BJ (cell line): Measurements from ENCODE around the gene TRMT6. TPM values are rescaled to one million over a fixed set of nuclear protein-coding genes. Genes with fewer than 3 reads are reported as not detected.

Experiments used
- CTCF ChIA-PET: fragments of 350-600 bp; formaldehyde crosslinking; extraction: SDS; loops from one replicate; lab custom pipeline; 2021; ENCODE audit warnings: antibody characterized with exemption, inconsistent platforms; lab: Yijun Ruan, JAX
- POLR2A ChIA-PET: fragments of 300-600 bp; sonication (Branson Sonifier 250); formaldehyde crosslinking; extraction: SDS; loops from one replicate; lab custom pipeline; 2021; ENCODE audit warnings: antibody characterized with exemption; lab: Charles Lee
- DNase-seq: peaks from one replicate; pipeline ENCODE4 v3.0.0-alpha.2; 2011; ENCODE audit warnings: low read depth
- H3K27me3 ChIP-seq: 2 replicates; pipeline ENCODE4 v1.6.0; 2011; ENCODE audit warnings: low read length; ENCODE audit not compliant: control insufficient read depth, insufficient read depth
- H3K36me3 ChIP-seq: 2 replicates; pipeline ENCODE4 v1.5.1; 2011; ENCODE audit warnings: low read length; ENCODE audit not compliant: control insufficient read depth, insufficient read depth
- H3K4me3 ChIP-seq: 2 replicates; pipeline ENCODE4 v1.5.1; 2011; ENCODE audit warnings: low read depth, mild to moderate bottlenecking, control low read depth, low read length
- CTCF ChIP-seq: IDR thresholded peaks from 2 replicates; pipeline ENCODE4 v1.5.1; 2011; ENCODE audit warnings: low read depth, mild to moderate bottlenecking, control low read depth, inconsistent platforms, low read length, moderate library complexity; ENCODE audit not compliant: insufficient read depth
- polyA plus RNA-seq: library from polyadenylated mRNA; depleted of rRNA; stranded (reverse); fragments of >200 nt; gene quantifications from 2 replicates; pipeline ENCODE4 v1.2.3, GENCODE V29; 2011

Gene TRMT6
- polyA plus RNA-seq, 1 experiment, result 4.6 TPM

DNA sequence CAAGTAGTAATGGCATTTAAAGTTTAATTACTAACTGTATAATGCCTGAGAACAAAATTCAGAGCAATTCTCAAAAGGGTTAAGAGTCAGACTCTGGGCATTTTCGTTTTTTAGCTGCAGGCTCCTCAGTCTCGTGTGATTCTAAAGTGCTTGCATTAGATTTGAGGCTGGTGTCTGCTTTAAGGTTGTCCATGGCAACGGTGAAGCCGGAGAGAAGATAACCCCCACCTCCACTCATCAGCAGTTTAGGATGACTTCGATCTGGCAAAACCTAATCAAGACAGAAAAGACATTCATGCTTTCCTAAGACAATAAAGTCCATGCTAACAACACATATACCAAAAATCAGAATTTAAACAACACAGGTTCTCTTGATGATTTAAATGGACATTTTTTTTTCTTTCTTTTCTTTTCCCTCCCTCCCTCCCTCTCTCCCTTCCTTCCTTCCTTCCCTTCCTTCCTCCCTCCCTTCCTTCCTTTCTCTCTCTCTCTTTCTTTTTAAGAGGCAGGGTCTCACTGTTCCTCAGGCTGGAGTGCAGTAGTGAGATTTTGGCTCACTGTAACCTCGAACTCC lies 11.8 kb downstream of the TRMT6 start:
- Histone ChIP-seq H3K27me3 (no peaks in the 10 kb centered on the region), H3K4me3 (no peak overlapping the region), H3K36me3 (peaks cover 9% of the 10 kb centered on the region)
- ChIA-PET POLR2A (no interaction called here), CTCF (no interaction called here)
- DNase-seq, result no peak
- no peak for TF ChIP-seq CTCF

- ChIA-PET CTCF (interaction anchor here (1.6 kb wide), 1 partner anchor 408 kb away, joined by 4 read pairs; no protein-coding TSS in a partner anchor), POLR2A (no interaction called here)
- H3K4me3 ChIP-seq, result no peak overlapping the region
- DNase-seq, result no peak
- peaks cover 5% of the 10 kb centered on the region for H3K36me3 ChIP-seq
- H3K27me3 ChIP-seq, result no peaks in the 10 kb centered on the region
- TF ChIP-seq CTCF, result no peak
Observed at GRCh38 chr20:5936238-5936637, 14.1 kb downstream of the TRMT6 start.

- Histone ChIP-seq H3K27me3 (no peaks in the 10 kb centered on the region), H3K36me3 (peaks cover 5% of the 10 kb centered on the region), H3K4me3 (no peak overlapping the region)
- ChIA-PET CTCF (interaction anchor here (1.2 kb wide), 1 partner anchor 407 kb away, joined by 4 read pairs; no protein-coding TSS in a partner anchor), POLR2A (no interaction called here)
- TF ChIP-seq CTCF, result no peak
- DNase-seq, result no peak
Observed at GRCh38 chr20:5935384-5935783, 14.9 kb downstream of the TRMT6 start.

DNA sequence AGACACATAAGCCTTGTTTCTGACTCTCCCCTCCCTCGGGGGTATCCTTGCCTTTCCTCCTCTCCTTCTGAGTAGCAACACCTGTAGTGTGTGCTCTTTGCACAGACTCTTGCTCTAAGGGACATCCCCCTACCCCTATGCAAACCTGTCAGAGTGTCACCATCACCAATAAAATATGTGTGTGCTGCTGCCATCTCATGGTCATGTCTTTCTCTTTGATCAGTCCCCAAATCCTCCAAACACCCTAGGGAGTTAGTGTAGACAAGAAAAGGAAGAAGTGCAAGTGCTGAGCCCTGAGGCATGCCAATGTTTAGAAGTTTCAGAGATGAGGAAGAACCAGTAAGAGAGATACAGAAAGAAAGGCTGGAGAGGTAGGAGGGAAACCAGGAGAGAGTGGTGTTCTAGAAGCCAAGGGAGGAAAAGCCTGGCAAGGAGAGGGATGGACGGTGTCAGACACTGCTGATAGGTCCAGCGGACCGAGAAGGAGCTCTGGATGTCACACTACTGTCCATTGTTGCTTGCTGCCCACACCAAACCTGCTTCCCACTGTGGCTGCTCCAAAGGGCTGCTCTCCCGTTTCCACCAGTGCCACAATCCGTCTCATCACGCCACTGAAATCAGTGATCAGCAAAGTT lies 16.4 kb downstream of the TRMT6 start:
- H3K27me3 ChIP-seq, result peaks cover 2% of the 10 kb centered on the region; the same call in 1 of the 2 replicates
- no peaks in the 10 kb centered on the region for H3K36me3 ChIP-seq
- ChIA-PET POLR2A (no interaction called here), CTCF (interaction anchor here (1.6 kb wide), 1 partner anchor 405 kb away, joined by 9 read pairs; no protein-coding TSS in a partner anchor)
- TF ChIP-seq CTCF, result no peak
- no peak overlapping the region for H3K4me3 ChIP-seq
- DNase-seq, result no peak

DNA sequence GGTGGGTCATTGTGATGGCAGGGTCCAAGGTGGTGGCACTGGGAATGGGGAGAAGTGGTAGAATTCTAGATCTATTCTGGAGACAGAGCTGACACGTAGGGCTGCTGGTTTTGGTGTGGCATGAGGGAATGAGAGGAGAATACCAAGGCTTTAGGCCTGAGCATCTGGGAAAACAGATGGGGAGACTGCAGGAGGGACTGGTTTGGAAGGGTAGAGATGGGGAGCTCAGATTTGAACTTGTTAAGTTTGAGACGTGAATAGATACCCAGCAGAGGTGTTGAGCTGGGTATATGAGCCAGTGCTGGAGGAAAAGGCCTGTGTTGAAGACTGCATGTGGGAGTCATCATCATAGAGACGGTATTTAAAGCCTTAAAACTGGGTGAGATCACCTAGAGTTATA lies 17.5 kb downstream of the TRMT6 start:
- Histone ChIP-seq H3K36me3 (no peaks in the 10 kb centered on the region), H3K27me3 (peaks cover 2% of the 10 kb centered on the region; the same call in 1 of the 2 replicates), H3K4me3 (no peak overlapping the region)
- CTCF ChIA-PET, result interaction anchor here (1.6 kb wide), 1 partner anchor 404 kb away, joined by 9 read pairs; no protein-coding TSS in a partner anchor
- POLR2A ChIA-PET, result no interaction called here
- no peak for DNase-seq
- TF ChIP-seq CTCF, result no peak
